CD4-positive, alpha-beta T cell treated with Interleukin-12 subunit alpha and Interleukin-12 subunit beta, for 1 hour (primary cell): Measurements from ENCODE around the gene GNG11.

ENCODE experiments used
- DNase-seq: peaks from one replicate; pipeline ENCODE4 v3.0.0-alpha.2; 2020

Gene GNG11

GRCh38 chr7:93949423-93949822 is 27.9 kb downstream of the GNG11 start:
- DNase-seq = no peak

GRCh38 chr7:93955304-93955703 is 33.8 kb downstream of the GNG11 start:
- no peak for DNase-seq

DNA sequence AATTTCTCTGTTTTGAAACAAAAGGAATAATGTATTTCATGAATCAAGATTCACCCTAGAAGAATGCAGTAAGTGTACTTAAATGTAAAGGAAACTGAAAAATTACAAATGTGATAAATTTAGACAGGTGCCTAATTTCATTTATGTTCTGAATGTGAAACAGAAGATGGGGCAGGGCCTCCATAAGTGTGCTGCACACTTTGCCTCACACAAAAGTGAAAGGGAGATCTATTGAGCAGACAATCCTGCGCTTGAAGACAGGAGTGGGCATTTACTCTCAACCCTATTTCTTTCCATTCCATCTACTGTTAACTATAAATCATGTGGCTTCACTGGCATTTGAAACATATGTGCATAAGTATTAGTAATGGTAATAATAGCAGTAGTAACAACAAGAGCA is 36.2 kb downstream of the GNG11 start:
- DNase-seq = no peak

DNA sequence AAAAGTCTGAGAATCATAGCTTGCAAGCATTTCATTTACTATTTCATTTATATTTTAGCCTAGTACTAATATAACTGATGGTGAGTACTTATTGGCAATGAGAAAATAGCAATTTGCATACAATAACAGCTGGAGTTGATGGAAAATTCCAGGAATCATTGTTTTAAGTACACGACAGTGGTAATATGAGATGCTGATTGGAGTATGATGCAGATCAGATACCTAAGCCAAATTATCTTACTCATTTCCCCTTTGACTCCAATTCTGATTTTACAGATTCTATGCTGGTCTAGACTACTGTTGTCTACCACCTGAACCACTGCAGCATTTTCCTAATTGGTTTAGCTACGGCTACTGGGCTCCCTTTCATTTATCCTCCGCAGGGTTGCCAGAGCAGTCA is 36.7 kb downstream of the GNG11 start:
- DNase-seq = no peak

GRCh38 chr7:93958651-93959050 is 37.1 kb downstream of the GNG11 start:
- no peak for DNase-seq

DNA sequence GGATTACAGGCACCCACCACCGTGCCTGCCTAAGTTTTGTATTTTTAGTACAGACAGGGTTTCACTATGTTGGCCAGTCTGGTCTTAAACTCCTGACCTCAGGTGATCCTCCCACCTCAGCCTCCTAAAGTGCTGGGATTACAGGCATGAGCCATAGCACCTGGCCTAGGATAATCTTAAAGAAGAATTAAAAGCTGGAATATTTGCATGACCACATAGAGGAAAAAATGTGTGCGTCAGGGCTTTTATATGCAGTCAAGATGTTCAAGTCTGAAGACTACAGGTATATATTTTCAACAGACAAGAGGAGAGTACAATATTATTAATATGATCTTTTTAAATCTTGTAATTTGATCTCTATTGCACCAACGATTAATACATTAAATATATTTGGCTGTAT is 39.5 kb downstream of the GNG11 start:
- no peak for DNase-seq

DNA sequence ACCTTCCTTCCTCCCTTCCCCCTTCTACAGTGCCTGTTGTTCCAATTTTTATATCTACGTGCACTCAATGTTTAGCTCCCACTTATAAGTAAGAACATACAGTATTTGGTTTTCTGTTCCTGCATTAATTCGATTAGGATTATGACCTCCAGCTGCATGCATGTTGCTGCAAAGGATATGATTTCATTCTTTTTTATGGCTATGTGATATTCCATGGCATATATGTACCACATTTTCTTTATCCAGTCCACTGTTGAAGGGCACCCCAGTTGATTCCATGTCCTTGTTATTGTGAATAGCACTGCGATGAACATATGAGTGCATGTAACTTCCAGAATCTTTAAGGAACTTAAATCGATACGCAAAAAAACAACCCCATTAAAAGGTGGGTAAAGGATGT is 42.7 kb downstream of the GNG11 start:
- DNase-seq = no peak

- DNase-seq = no peak
Observed at GRCh38 chr7:93964813-93965212, 43.3 kb downstream of the GNG11 start.

DNA sequence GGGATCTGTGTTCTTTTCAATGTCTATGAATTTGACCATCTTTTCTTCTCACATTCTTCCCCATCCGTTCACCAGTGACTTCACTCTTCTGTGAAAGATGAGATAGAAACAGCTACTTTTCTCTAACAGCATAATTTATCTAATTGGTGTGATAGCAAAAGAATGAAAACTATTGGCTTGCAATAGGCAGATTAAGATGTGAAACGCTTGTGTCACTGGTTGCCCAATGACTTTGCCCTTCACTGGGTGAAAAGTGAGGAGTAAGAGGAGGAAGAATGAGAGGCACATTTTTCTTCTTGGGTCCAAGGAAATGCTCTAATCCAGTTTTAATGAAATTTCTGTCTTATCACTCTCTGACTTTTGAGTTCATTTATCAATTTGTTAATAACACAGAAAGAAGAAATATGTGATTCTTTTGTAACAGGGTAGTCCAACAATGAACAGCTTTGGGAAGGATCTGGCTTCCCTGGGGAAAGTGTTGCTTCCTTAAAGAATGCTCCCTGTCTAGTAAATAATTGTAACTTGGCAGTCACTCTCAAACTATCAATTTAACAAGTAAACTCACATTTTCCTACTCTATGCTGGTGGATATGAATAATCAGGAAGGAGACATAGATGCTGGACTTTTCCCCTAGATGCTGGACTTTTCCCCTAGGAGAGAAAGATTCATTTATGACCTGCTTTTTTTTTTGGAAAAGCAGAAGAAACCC is 47.5 kb downstream of the GNG11 start:
- no peak for DNase-seq

GRCh38 chr7:93972029-93972725 is 50.6 kb downstream of the GNG11 start:
- DNase-seq = no peak

DNA sequence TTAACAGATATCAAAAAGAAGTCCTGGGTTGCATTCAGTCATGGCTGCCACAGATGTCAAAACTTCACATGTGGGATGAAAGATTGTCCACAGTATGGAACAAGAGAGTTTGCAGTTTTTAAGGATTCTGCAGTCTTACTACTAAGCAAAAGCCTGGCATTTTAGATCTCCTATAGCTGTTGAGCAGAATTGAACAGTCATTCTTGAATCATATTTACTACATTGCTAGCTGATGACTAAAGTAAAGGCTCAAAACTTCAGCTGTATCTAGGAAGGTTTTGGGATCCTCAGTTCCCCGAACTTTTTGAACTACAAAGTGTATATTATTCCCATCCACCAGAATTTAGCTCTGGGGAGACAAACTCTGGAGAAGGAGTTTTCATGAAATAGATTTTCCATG is 51.6 kb downstream of the GNG11 start:
- DNase-seq = no peak

DNA sequence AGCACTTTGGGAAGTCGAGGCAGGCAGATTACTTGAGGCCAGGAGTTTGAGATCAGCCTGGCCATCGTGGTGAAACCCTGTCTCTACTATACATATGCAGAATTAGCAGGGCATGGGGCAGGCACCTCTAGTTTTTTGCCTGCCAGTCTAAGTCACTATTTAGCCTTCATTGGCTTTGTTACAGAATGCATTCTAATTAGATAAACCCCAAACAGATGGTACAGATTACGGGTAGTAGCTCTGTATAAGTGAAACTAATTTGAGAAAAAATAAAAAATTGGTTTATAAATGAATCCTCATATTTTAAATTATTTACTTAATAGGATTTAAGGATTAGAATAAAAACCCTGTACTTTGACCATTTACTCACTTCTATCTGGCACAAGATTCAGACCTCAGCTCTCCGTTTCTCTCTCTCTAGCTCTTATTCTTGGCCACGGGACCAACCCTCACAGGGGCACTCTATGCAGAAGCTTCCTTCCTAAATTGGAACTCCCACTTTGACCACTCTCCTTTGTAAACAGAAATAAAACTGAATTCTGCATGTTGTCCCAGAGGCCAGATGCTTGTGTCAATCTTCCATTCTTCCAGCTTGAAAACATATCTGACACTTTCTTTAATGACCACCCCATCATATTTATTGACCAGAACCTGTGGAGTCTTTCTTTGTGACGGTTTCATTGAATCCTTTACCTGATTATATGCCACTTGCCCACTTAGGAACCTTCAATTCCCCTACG is 55.8 kb downstream of the GNG11 start:
- DNase-seq = no peak
